LNCAP (cell line): ENCODE data around the gene GPR37L1.

ENCODE experiments used
- CTCF ChIP-seq: fragments of 450-650 bp; IDR thresholded peaks from 2 replicates; pipeline ENCODE4 v1.5.1; 2017; ENCODE audit warnings: mild to moderate bottlenecking

GPR37L1 gene

GRCh38 chr1:202161151-202162046 is 38.7 kb downstream of the GPR37L1 start:
- TF ChIP-seq CTCF, result no peak

DNA sequence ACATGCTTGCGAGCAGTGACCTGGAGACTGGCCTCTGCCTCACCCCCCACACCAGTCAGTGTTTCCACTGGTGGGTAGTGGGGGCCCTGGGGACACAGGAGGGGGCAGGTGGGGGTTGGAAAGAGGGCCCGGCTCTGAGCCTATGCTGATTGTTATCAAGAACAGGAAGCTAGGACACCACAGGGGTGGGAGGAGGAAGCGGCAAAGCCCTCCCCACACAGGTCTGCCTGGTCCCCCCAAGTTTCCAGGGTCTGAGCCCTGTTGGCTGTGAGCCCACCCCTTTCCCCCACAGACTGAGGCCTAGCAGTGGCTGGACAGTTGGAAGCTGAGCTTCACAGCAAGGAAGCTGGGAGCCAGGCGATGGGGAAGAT is 39.3 kb downstream of the GPR37L1 start:
- TF ChIP-seq CTCF, result no peak

GRCh38 chr1:202162418-202163280 is 39.9 kb downstream of the GPR37L1 start:
- TF ChIP-seq CTCF, result no peak

DNA sequence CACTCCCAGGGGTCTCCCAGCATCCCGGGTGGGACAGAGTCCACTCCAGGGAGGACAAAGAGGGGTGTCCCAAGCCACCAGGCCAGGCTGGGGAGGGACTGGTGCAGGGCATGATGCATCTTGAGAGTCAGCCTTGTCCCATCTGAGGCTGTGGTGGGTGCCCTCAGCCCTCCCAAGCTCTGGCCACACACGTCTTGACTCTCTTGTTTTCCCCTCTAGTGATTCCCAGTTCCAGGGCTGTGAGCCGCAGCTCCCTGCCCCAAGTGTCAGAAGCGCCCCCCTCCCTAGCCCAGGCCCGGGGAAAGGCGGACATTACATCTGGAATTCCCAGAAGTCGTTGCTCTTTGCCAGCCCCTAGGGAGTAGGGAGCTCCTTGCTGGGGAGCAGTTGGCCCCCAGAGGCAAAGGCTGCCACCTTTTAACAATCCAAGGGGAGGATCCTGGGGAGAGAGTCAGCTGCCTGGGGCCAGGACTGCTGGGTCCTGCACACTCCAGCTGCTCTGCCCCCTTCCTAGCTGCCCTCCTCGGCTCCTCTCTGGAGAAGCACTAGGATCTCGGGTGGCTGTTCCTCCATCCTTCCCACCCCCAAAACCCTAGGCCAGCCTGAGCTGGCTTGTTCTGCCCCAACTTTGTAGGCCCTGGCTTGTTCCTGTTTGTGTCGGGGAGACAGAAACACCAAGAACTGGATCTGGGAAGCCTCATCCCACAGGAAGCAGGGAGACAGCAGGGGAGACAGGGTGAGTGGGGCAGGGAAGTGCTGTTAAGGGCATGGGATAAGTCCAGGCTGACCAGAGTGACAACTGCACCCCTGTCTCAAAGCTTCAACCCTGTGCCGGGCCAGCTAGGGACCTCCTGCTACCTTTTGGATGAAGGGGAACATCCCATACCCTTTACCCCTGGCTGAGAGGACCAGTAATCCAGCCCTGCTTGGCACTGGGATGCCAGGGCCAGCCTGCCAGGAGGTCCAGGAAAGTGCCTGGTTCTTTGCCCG is 40.9 kb downstream of the GPR37L1 start:
- TF ChIP-seq CTCF, result no peak

- TF ChIP-seq CTCF, result no peak
Observed at GRCh38 chr1:202164271-202165037, 41.7 kb downstream of the GPR37L1 start.

GRCh38 chr1:202165267-202165941 is 42.7 kb downstream of the GPR37L1 start:
- TF ChIP-seq CTCF, result no peak
